Neuronal stem cell (in vitro differentiated cells): ENCODE measurements around the gene GPR34. TPM values are rescaled to one million over a fixed set of nuclear protein-coding genes. Genes with fewer than 3 reads are reported as not detected.

Experiments used
- DNase-seq: peaks from one replicate; pipeline ENCODE4 v3.0.0-alpha.2; 2013; ENCODE audit warnings: low spot score
- H2AFZ ChIP-seq: one replicate; pipeline ENCODE4 v1.6.1; 2013; ENCODE audit warnings: mild to moderate bottlenecking, low read length, inconsistent platforms
- H2AK5ac ChIP-seq: 2 replicates; pipeline ENCODE4 v1.6.1; 2013; ENCODE audit warnings: low read depth, mild to moderate bottlenecking, inconsistent platforms, low read length, moderate library complexity, mixed read lengths
- H2BK120ac ChIP-seq: 2 replicates; pipeline ENCODE4 v1.6.1; 2013; ENCODE audit warnings: low read depth, mild to moderate bottlenecking, inconsistent platforms, low read length, moderate library complexity, mixed read lengths
- H2BK12ac ChIP-seq: one replicate; pipeline ENCODE4 v1.6.1; 2013; ENCODE audit warnings: low read length, inconsistent platforms
- H2BK15ac ChIP-seq: 2 replicates; pipeline ENCODE4 v1.6.1; 2013; ENCODE audit warnings: mild to moderate bottlenecking, low read length, inconsistent platforms, mixed read lengths
- H2BK5ac ChIP-seq: one replicate; pipeline ENCODE4 v1.6.1; 2013; ENCODE audit warnings: inconsistent platforms, mild to moderate bottlenecking, low read length, moderate library complexity
- H3K14ac ChIP-seq: one replicate; pipeline ENCODE4 v1.6.1; 2013; ENCODE audit warnings: low read length, inconsistent platforms
- H3K18ac ChIP-seq: 2 replicates; pipeline ENCODE4 v1.6.1; 2013; ENCODE audit warnings: low read length, inconsistent platforms
- H3K23ac ChIP-seq: 2 replicates; pipeline ENCODE4 v1.6.1; 2013; ENCODE audit warnings: low read depth, mild to moderate bottlenecking, mixed read lengths, low read length, inconsistent platforms; ENCODE audit not compliant: poor library complexity
- H3K27ac ChIP-seq: replicated peaks from 3 replicates; pipeline ENCODE4 v1.5.1; 2013; ENCODE audit warnings: low read length, inconsistent platforms
- H3K27me3 ChIP-seq, 3 experiments: 2 replicates each; pipeline ENCODE4 v1.6.1; 2013; ENCODE audit warnings: low read length in 3 of 3, mild to moderate bottlenecking in 2 of 3, inconsistent platforms in 1 of 3, low read depth in 1 of 3, mixed read lengths in 1 of 3, moderate library complexity in 1 of 3; ENCODE audit not compliant: control insufficient read depth in 3 of 3, insufficient read depth in 3 of 3
- H3K36me3 ChIP-seq, 2 donors: replicated peaks in 1 of 2; 2 replicates each; pipeline ENCODE4 v1.6.1; 2013; ENCODE audit warnings: low read length in 2 of 2; ENCODE audit not compliant: control insufficient read depth in 2 of 2, insufficient read depth in 2 of 2
- H3K4ac ChIP-seq: 2 replicates; pipeline ENCODE4 v1.6.1; 2013; ENCODE audit warnings: inconsistent platforms, mild to moderate bottlenecking, low read length, moderate library complexity
- H3K4me1 ChIP-seq, 2 donors: 1 replicate in 1 of 2; 2 replicates in 1 of 2; pipeline ENCODE4 v1.6.1; 2013; ENCODE audit warnings: low read length in 2 of 2, low read depth in 1 of 2; ENCODE audit not compliant: control insufficient read depth in 2 of 2, insufficient read depth in 1 of 2
- H3K4me2 ChIP-seq: one replicate; pipeline ENCODE4 v1.6.1; 2013; ENCODE audit warnings: mild to moderate bottlenecking, low read length, inconsistent platforms; ENCODE audit not compliant: insufficient read depth, poor library complexity, severe bottlenecking
- H3K4me3 ChIP-seq, 2 donors: 2 replicates each; pipeline ENCODE4 v1.5.1; 2013; ENCODE audit warnings: low read length in 2 of 2, mild to moderate bottlenecking in 2 of 2, inconsistent platforms in 1 of 2, moderate library complexity in 1 of 2
- H3K79me1 ChIP-seq: one replicate; pipeline ENCODE4 v1.6.1; 2013; ENCODE audit warnings: low read depth, mild to moderate bottlenecking, inconsistent platforms, low read length, moderate library complexity
- H3K9ac ChIP-seq: one replicate; pipeline ENCODE4 v1.6.1; 2013; ENCODE audit warnings: mild to moderate bottlenecking, low read depth, low read length, inconsistent platforms; ENCODE audit not compliant: poor library complexity
- H3K9me3 ChIP-seq, 2 donors: replicated peaks in 1 of 2; 2 replicates each; pipeline versions ENCODE3 to v1.6.1; 2013; ENCODE audit warnings: low read length in 2 of 2, mild to moderate bottlenecking in 2 of 2, inconsistent platforms in 1 of 2, low read depth in 1 of 2, mixed read lengths in 1 of 2, moderate library complexity in 1 of 2; ENCODE audit not compliant: control insufficient read depth in 2 of 2, insufficient read depth in 1 of 2
- H4K8ac ChIP-seq: one replicate; pipeline ENCODE4 v1.6.1; 2013; ENCODE audit warnings: low read depth, mild to moderate bottlenecking, inconsistent platforms, low read length, moderate library complexity
- H4K91ac ChIP-seq: one replicate; pipeline ENCODE4 v1.6.1; 2013; ENCODE audit warnings: low read length, low read depth, mild to moderate bottlenecking, inconsistent platforms; ENCODE audit not compliant: poor library complexity
- WGBS, 2 donors: extraction: QIAGEN DNeasy Blood & Tissue Kit; methylation state at CpG; one replicate each; pipeline ENCODE4 v1.1.7; 2013; ENCODE audit warnings: missing lambda C conversion rate in 2 of 2, mixed read lengths in 1 of 2; ENCODE audit not compliant: insufficient read length in 2 of 2, insufficient replicate concordance in 1 of 2; ENCODE audit errors: extremely low coverage in 2 of 2; 5-methylcytosine and 5-hydroxymethylcytosine counted together
- small RNA-seq: library from polyadenylated mRNA; stranded (forward); fragments of <200 nt; extraction: miRNeasy Mini kit (QIAGEN cat#:217004); gene quantifications from one replicate; pipeline ENCODE3, GENCODE V24; 2013; ENCODE audit not compliant: insufficient read depth

GPR34 gene

DNA sequence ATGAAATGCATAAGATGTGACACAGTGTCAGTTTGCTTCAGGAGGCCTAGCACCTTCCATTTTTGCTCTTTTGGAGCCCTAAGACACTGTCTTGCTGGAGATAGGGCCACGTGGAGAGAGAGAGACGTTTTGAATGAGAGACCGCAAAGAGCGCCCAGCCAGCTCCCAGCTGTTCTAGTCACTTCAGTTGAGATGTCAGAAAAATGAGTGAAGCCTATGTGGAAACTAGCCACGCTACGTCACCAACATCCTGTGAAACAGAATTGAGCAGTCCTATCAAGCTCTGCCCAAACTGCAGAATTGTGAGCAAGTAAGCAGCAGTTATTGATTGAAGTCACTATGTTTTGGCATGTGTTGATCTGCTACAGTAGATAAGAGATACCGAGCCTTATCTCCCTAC is 48.3 kb downstream of the GPR34 start:
- H3K36me3 ChIP-seq, result no peaks in the 10 kb centered on the region
- no peak overlapping the region for H3K27ac ChIP-seq
- H2BK120ac ChIP-seq, result no peak overlapping the region
- H3K14ac ChIP-seq, result no peak overlapping the region
- H3K4me3 ChIP-seq, result no peak overlapping the region
- H3K79me1 ChIP-seq, result no peaks in the 10 kb centered on the region
- no peak overlapping the region for H2BK12ac ChIP-seq
- H3K27me3 ChIP-seq, result no peaks in the 10 kb centered on the region
- H2BK5ac ChIP-seq, result no peak overlapping the region
- H3K9me3 ChIP-seq, result no peaks in the 10 kb centered on the region
- no peak for DNase-seq
- H2AK5ac ChIP-seq, result no peak overlapping the region
- H3K4me1 ChIP-seq, result no peaks in the 10 kb centered on the region
- H3K18ac ChIP-seq, result no peak overlapping the region
- H4K91ac ChIP-seq, result no peak overlapping the region
- no peak overlapping the region for H2BK15ac ChIP-seq
- WGBS, 2 donors, result no CpG with 5 or more reads among the region's 7 CpGs
- no peak overlapping the region for H4K8ac ChIP-seq
- no peak overlapping the region for H3K9ac ChIP-seq
- no peak overlapping the region for H3K23ac ChIP-seq
- H2AFZ ChIP-seq, result no peak overlapping the region
- no peak overlapping the region for H3K4ac ChIP-seq
- no peak overlapping the region for H3K4me2 ChIP-seq

DNA sequence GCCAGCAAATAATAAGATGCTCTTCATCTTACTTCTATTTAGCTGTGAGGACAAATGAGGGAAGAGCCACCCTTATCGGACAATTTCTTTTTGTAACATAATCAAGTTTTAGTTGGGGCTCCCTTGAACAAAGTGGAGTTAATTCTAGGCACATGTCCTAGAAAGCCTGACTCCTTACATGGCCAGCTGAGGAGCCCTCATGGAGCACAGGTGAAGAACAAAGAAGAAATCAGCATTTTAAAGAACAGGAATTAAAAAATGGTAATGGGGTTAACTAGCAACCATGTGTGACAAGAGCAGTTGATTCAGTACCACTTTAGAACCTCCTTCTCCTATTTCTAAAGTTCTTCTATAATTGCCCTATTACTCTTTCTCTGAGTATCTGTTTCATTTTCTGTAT is 51.1 kb downstream of the GPR34 start:
- Histone ChIP-seq H2BK5ac (no peak overlapping the region), H3K9ac (no peak overlapping the region), H2BK120ac (no peak overlapping the region), H2BK15ac (no peak overlapping the region), H3K4ac (no peak overlapping the region), H3K36me3 (peaks cover 0 to 3% of the 10 kb centered on the region in 2 donors), H2BK12ac (no peak overlapping the region), H3K18ac (no peak overlapping the region), H3K4me3 (no peak overlapping the region), H3K9me3 (no peaks in the 10 kb centered on the region), H3K27me3 (no peaks in the 10 kb centered on the region), H3K23ac (no peak overlapping the region), H2AK5ac (no peak overlapping the region), H2AFZ (no peak overlapping the region), H3K4me1 (no peaks in the 10 kb centered on the region), H4K8ac (no peak overlapping the region), H3K14ac (no peak overlapping the region), H3K27ac (no peak overlapping the region), H4K91ac (no peak overlapping the region), H3K79me1 (no peaks in the 10 kb centered on the region), H3K4me2 (no peak overlapping the region)
- WGBS, 2 donors, result no CpG with 5 or more reads among the region's 1 CpG
- DNase-seq, result no peak

Small RNA genes within 50 kb of the gene (small RNA-seq; reads per million reads assigned to genes)
- not detected for gene RN7SL144P
